Stimulated activated CD4-positive, alpha-beta T cell treated with anti-CD3 and anti-CD28 coated beads, Interleukin-2, amount 100 ng/mL, for 48 hours (primary cell): ENCODE measurements around the gene STIP1.
"Not testable (repeated sequence)": the region's sequence is repeated elsewhere in the genome, so short reads cannot be mapped to it uniquely, and the experiment has no call there.

Source experiments
- DNase-seq, 2 donors: peaks; one replicate each; pipeline ENCODE4 v3.0.0-alpha.2; 2020

STIP1 gene

DNA sequence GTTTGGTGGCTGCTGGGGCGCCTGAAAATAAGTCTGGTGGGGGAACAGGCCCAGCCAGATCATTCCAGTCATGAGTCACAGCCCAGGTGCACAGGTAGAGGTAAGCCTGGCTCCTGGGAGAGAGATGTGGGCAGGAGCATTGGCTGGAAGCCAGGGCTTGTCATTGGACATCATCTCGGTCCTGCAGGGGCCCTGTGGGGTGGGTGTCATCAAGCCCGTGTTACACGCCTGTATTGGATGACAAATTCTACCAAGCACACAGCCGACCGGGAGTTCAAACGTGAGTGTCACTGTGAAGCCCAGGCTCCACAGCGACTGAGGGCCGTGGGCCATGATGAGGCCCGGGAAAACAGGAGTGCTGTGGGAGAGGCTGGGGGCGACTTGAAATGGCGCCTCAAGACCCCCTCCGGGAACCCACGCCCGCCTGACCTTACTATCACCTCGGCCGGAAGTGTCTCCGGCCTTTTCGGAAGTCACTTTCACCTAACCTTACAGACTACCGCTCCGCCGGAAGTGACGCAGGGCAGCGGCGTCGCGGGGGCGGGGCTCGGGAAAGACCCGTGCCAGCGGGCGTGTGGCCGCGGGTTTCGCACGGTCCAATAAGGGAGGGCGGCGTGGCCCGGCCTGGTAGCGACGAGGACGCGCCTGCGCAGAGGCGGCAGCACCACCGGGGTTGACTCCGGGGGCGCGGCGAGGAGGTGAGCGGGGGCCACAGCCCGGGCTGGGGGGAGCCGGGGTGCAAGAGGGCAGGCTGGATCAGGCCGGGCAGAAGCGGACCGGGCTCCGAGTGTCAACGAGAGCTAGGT, 54.7 kb downstream of the STIP1 start, which contains the start of gene FKBP2:
Gene FKBP2, plus strand, starts transcription at position 661 of the 806 bp plus-strand sequence. CDS start 1,293 bp downstream, outside the sequence.
- peak; percentile 97 to 98 for DNase-seq

- DNase-seq: peak in 1 of 2 donors; percentile 100
Measured at GRCh38 chr11:64241241-64241490, 55.2 kb downstream of the STIP1 start.

GRCh38 chr11:64241491-64242374, 55.8 kb downstream of the STIP1 start:
- peak in 1 of 2 donors; percentile 100 for DNase-seq

DNA sequence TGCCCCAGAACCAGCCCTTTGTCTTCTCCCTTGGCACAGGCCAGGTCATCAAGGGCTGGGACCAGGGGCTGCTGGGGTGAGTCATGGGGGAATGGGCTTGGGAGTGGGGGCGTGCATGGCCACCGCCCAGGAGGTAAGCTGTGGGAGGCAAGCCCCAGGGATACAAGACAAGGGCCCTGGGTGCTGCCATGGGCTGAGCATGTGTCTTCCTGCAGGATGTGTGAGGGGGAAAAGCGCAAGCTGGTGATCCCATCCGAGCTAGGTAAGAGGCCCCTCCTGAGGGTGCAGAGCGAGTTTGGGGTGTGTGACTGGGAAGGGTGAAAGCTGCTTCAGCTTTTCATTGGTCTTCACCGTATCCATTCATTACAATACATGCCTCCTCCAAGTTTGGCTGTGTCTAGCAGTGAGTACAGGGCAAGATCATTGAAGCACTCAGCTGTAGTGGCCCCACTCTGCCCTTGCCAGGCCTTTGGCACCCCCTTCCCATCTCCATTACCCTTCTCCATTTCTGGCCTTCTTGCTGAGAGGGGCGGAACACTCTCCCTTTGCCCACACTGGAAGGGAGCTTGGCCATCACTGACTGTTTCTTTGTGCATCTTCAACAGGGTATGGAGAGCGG, 57.4 kb downstream of the STIP1 start:
- DNase-seq: no peak

- no peak for DNase-seq
Measured at GRCh38 chr11:64244107-64244506, 58.1 kb downstream of the STIP1 start.

DNA sequence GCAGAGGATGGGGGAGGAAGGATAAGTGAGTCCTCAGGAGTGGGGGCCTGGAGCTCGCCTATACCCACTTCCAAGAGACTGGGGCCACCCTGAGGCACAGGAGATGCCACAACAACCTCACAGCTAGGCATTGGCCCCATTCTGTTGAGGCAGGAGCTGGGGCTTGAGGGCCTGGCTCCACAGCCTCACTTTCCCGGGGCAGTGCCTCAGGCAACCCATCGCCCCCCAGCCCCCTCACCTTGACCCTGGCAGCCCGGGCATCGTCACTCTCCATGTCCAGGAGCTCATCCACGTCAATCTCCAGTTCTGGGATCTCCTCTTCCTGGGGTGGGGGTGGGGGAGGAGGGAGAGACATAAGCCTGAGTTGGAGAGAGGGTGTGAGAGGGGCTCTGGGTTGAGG, 59.0 kb downstream of the STIP1 start:
- no peak for DNase-seq

DNA sequence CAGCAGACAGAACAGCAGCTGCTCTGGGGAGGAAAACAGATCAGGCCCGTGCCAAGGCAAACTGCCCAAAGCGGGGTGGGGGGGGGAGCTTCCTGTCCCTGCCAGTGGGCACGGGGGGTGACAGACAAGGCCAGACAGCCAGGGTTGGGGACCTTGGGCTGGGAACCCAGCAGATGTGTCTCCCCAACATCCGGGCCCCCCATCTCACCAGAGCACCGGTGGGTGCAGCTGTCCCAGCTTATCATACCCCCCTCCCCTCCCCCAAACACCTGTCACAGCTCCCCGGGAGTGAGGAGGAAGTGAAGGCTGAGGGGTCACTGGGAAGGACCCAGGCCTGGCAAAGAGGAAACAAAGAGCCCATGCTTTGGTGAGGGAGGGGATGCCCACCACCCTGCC, 59.4 kb downstream of the STIP1 start:
- no peak for DNase-seq

DNA sequence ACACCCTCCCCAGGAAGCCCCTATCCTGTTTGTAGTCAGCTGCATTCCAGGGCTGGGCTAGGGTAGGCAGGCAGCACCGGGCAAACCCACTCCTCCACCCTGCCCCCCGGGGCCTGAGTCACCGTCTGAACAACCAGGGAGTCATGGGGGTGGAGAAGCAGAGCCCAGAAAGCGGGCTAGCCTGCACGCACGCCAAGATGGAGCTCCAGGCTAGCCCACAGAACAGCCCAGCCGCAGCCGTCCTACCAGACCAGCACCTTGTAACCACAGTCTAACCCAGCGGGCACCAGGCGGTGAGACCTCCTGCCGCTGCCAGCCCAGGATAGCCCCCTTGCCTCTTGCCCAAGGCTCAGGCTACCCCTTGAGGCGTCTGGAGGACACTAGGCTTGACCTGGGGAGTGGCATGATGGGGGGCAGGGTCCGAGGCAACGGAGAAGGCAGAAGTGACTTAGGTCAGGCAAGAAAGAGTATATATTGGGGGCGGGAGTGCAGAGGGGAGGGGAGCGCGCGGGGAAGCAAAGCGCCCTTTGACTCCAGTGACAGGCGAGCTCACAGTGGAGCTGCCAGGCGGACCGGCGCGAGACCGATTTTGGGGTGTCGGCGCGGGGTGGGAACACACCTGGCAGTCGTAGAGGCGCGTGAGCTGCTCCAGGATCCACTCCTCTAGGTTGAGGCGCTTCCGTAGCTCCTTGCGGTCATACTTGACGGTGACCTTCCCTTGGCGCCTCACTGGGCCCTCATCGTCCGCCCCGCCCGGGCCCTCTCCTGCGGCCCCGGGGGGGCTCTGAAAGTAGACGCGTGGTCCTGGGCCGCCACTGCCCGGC, 60.0 kb downstream of the STIP1 start:
- DNase-seq: peak; percentile 68 to 69

DNA sequence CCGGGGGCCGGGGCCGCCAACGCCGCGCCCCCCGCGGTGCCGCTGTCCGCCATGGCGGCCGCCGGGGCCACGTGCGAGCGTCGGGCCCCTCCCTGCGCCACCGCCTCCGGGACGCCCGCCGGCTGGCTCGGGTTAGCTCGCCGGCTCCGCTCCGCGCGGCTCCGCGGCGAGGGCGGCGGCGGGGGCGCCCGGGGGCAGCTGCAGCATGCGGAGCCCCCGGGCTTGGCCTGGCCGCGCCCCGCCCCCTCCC, 60.6 kb downstream of the STIP1 start:
- not testable (repeated sequence) for DNase-seq

DNA sequence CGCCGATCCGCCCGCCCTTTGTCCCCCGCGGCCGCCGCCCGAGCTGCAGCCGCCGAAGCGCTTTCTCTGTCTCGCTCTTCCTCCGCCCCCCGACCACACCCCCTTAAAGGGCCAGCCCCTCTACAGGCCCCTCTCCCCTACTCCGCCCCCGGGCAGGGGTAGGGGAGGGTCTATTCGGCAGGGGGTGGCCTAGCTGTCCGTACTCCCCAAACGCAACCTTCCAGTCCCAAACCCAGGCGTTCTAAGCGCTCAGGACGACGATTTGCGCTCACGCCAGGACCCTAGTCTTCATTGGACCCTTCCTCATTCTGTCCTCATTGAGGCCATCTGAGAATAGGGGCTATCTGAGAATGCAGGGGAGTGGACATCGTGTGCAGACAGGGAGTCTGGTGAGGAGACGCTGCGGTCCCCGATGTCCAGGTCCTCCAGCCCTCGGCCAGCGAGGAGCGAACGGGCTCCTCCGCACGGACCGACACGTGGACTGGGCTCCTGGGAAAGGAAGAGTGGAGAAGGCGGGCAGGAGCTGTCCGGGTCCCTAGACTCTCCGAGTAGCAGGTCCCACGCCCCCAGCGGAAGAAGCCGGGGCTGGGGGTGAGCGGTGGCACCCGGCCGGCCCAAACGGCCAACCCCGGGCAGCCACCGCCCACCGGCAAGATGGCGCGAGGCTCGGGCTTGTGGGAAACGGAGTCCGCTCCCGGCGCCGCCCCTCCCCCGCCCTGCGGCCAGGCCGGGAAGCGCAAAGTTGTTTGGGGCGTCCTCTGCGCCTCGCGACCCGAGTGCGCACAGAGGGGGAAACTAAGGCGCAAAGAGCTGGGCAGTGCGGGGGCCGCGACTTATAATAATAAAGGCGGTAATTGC, 61.1 kb downstream of the STIP1 start, which contains the start of gene PPP1R14B:
Gene PPP1R14B, minus strand, starts transcription at position 73 of the 858 bp plus-strand sequence. CDS start 270 bp downstream, outside the sequence.
- peak; percentile 74 to 80 for DNase-seq

GRCh38 chr11:64247729-64248531, 62.0 kb downstream of the STIP1 start:
- no peak for DNase-seq

- DNase-seq: no peak
Measured at GRCh38 chr11:64248578-64248977, 62.6 kb downstream of the STIP1 start.

- DNase-seq: no peak
Measured at GRCh38 chr11:64249038-64249437, 63.1 kb downstream of the STIP1 start.

GRCh38 chr11:64249563-64250414, 63.8 kb downstream of the STIP1 start:
- DNase-seq: no peak

- no peak for DNase-seq
Measured at GRCh38 chr11:64250415-64251015, 64.5 kb downstream of the STIP1 start.

DNA sequence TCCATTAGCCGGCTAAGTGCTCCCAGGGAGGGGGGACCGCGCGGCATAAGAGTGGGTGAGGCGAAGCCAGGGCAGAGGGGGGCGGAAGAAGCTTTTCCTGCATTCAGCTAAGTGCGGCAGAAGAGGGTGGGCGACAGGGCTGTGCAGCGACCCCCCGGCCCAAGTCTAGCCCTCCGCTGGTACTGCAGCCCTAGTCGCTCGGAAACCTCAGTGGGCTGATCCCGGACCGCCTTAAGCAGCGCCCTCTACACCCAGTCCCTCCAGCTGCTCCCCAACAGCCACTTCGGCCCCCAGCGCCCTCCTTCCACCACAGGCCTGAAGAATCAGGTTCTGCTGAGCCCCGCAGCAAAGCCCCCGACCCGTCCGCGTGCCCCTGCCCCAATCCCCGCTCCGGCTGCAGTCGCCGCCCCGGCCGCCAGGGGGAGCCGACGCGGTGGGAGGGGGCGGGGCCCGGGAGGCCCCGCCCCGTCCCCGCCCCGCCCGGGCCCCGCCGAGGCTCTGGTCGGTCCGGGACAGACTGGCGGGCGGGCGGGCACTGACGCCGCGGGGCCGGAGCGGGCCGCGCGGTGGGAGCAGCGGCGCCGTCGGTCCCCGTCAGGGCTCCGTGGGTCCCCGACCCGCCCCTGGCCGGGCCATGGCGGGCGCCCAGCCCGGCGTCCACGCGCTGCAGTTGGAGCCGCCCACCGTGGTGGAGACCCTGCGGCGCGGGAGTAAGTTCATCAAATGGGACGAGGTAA, 65.2 kb downstream of the STIP1 start, which contains the start of gene PLCB3:
Gene PLCB3, plus strand, starts transcription at position 515 of the 737 bp plus-strand sequence. Its CDS starts 120 bp downstream, at position 635.
- peak; percentile 52 to 73 for DNase-seq

DNA sequence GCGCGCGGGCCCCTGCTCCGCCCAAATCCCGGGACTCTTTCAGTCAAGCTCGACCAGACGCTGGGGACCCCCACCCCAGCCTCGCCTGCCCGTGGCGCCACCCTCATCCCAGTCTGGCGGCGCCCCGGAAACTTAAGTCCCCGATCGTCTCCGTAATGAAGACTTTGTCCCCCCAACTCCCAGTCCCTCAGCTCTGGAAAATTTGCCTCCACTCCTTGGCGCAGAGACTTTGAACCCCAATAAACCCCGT, 65.7 kb downstream of the STIP1 start:
- DNase-seq: no peak

DNA sequence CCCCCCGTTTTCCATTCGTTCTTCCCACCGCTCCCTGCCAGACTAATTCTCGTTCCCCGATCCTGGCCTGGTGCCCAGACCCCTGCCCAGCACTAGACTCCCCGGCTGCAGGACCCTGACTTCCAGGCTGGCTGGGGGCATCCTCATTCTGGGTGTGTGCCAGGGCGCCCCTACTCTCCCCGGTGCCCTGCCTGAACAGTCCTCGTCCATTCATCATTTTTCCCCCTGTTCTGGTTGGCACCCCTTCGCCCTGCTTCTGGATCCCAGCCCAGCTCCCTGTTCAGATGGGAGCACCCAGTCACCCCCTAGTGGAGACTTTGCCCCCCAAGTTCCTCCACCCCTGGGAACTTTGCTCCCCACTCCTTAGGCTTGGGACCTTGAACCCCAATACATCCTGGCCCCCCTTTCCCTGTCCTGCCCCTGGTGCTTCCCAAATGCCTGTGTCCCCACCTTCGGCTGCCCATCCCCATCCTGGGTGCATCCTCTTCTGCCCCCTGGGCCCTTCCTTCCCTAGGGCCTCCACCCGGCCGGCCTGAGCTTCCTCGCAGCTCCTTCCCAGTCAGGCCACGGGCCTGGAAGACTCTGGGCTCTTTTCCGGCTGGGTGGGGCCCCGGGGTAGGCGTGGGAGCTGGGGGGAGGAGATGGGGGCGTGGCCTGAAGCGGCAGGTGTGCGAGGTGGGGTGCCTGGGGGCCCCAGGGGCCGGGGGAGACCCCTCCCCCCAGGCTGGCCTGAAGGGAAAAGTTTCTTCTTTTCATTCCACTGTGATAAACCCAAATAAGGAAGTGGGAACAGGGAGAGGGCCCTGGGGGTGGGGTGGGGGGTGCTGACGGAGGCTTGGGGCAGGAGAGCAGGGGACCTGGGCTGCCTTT, 66.3 kb downstream of the STIP1 start:
- no peak for DNase-seq
